Ovary (tissue), 3 donors: Measurements from ENCODE around the gene MCTP1.

Experiments used
- EP300 ChIP-seq: sonication (generic); formaldehyde crosslinking; IDR thresholded peaks from one replicate; pipeline ENCODE4 v1.6.1; 2017; ENCODE audit warnings: antibody characterized with exemption
- TF ChIP-seq, protein P1 (sequence below), 3 donors: fragments of 450-650 bp in 2 of 3; fragments of 200-600 bp in 1 of 3; IDR thresholded peaks; one replicate each; pipeline versions ENCODE4 v1.5.1 to v1.8.0; 2016 to 2022; ENCODE audit warnings: antibody characterized with exemption in 3 of 3, mild to moderate bottlenecking in 1 of 3
- donor health status: DM: no; HTN: no; CAD: no.

DNA sequence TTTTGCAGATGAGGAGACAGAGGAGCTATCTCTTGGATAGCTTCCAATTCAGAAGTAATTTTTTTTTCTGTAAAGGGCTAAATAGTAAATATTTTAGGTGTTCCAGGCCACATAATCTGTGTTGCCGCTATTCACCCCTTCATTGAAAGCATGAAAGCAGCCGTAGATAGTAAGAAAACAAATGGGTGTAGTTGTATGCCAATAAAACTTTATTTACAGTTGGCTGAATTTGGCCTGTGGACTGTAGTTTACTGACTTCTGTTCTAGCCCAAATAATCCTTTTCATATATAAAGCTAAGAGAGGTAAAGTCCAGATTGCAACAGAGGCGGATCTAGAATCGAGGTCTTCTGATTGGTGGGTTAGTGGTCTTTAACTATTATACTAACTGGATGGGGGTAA lies 537.5 kb downstream of the MCTP1 start:
- TF ChIP-seq, protein P1, sequence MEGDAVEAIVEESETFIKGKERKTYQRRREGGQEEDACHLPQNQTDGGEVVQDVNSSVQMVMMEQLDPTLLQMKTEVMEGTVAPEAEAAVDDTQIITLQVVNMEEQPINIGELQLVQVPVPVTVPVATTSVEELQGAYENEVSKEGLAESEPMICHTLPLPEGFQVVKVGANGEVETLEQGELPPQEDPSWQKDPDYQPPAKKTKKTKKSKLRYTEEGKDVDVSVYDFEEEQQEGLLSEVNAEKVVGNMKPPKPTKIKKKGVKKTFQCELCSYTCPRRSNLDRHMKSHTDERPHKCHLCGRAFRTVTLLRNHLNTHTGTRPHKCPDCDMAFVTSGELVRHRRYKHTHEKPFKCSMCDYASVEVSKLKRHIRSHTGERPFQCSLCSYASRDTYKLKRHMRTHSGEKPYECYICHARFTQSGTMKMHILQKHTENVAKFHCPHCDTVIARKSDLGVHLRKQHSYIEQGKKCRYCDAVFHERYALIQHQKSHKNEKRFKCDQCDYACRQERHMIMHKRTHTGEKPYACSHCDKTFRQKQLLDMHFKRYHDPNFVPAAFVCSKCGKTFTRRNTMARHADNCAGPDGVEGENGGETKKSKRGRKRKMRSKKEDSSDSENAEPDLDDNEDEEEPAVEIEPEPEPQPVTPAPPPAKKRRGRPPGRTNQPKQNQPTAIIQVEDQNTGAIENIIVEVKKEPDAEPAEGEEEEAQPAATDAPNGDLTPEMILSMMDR (IDR thresholded peaks at IDR 0.05): no peak
- no peak for TF ChIP-seq EP300
